A673 (cell line): Measurements from ENCODE around the gene RSPRY1. TPM values are rescaled to one million over a fixed set of nuclear protein-coding genes. Genes with fewer than 3 reads are reported as not detected.
A peak's percentile ranks its signal among the peaks of the same experiment; 100 is the strongest.

Source experiments
- BruUV-seq: library from RNA; stranded (reverse); fragments of 400-500 nt; replicated peaks from 2 replicates; lab custom pipeline; 2021; lab: Mats Ljungman, UMichigan
- CTCF ChIA-PET: fragments of 300-600 bp; sonication (Branson Sonifier 250); formaldehyde crosslinking; loops from one replicate; lab custom pipeline; 2022; ENCODE audit warnings: antibody characterized with exemption; lab: Charles Lee
- POLR2A ChIA-PET: fragments of 300-600 bp; sonication (Branson Sonifier 250); formaldehyde crosslinking; loops from one replicate; lab custom pipeline; 2022; ENCODE audit warnings: antibody characterized with exemption; ENCODE audit not compliant: low non-redundant PET; lab: Charles Lee
- DNase-seq: peaks from one replicate; pipeline ENCODE4 v3.0.0-alpha.2; 2015; ENCODE audit warnings: low spot score
- H3K27ac ChIP-seq: fragments of 200-600 bp; sonication (generic); 2 replicates; pipeline ENCODE4 v1.5.1; 2016; ENCODE audit warnings: mixed run types, low read depth, mild to moderate bottlenecking, mixed read lengths, antibody characterized with exemption, low read length; ENCODE audit not compliant: poor library complexity, severe bottlenecking
- H3K27me3 ChIP-seq: fragments of 200-600 bp; sonication (generic); replicated peaks from 2 replicates; pipeline ENCODE4 v1.6.1; 2017; ENCODE audit warnings: mixed run types, low read depth, mild to moderate bottlenecking, mixed read lengths, antibody characterized with exemption, low read length; ENCODE audit not compliant: insufficient read depth, poor library complexity
- H3K36me3 ChIP-seq: fragments of 200-600 bp; sonication (generic); 2 replicates; pipeline ENCODE4 v1.6.1; 2016; ENCODE audit warnings: mixed run types, mild to moderate bottlenecking, mixed read lengths, antibody characterized with exemption, low read length; ENCODE audit not compliant: insufficient read depth, poor library complexity, severe bottlenecking
- H3K4me1 ChIP-seq: fragments of 200-600 bp; sonication (generic); 2 replicates; pipeline ENCODE4 v1.6.1; 2017; ENCODE audit warnings: mixed run types, mild to moderate bottlenecking, mixed read lengths, antibody characterized with exemption, low read length; ENCODE audit not compliant: insufficient read depth, poor library complexity, severe bottlenecking
- H3K4me3 ChIP-seq: fragments of 200-600 bp; sonication (generic); 2 replicates; pipeline ENCODE4 v1.5.1; 2016; ENCODE audit warnings: low read depth, mixed run types, mild to moderate bottlenecking, mixed read lengths, low read length; ENCODE audit not compliant: poor library complexity, severe bottlenecking
- H3K9me3 ChIP-seq: fragments of 200-600 bp; sonication (generic); 2 replicates; pipeline ENCODE4 v1.6.1; 2016; ENCODE audit warnings: mixed run types, low read depth, mild to moderate bottlenecking, mixed read lengths, antibody characterized with exemption, low read length; ENCODE audit not compliant: poor library complexity, severe bottlenecking
- CTCF ChIP-seq: fragments of 300-800, 200-600 bp; sonication (generic); conservative IDR thresholded peaks from 2 replicates; pipeline ENCODE4 v1.5.1; 2017; ENCODE audit warnings: low read depth, mild to moderate bottlenecking, antibody characterized with exemption, low read length, moderate library complexity, mixed read lengths
- EZH2 ChIP-seq: fragments of 200-600 bp; sonication (generic); IDR thresholded peaks from 2 replicates; pipeline ENCODE4 v1.6.1; 2017; ENCODE audit warnings: borderline replicate concordance, low read depth, mild to moderate bottlenecking, mixed read lengths, antibody characterized with exemption, low read length; ENCODE audit not compliant: poor library complexity, severe bottlenecking
- intact Hi-C: fragments of 100-400 bp; cut with micrococcal nuclease; formaldehyde crosslinking; loops from one replicate; pipeline ENCODE4 v1.10.0; 2022; ENCODE audit not compliant: unreplicated experiment
- total RNA-seq: library from RNA; stranded (reverse); gene quantifications from 2 replicates; pipeline ENCODE4 v1.2.3, GENCODE V29; 2021

The RSPRY1 gene
- total RNA-seq, 1 experiment from 2014 or later = 45.6 TPM

GRCh38 chr16:57192146-57192545 lies 6.0 kb downstream of the RSPRY1 start:
- intact Hi-C loops = no loop called here
- CTCF ChIA-PET = no interaction called here

GRCh38 chr16:57192720-57193486 lies 6.8 kb downstream of the RSPRY1 start:
- Histone ChIP-seq H3K27me3 (no peaks in the 10 kb centered on the region), H3K4me1 (peaks cover 28% of the 10 kb centered on the region), H3K4me3 (no peak overlapping the region), H3K36me3 (peaks cover 3% of the 10 kb centered on the region), H3K9me3 (no peaks in the 10 kb centered on the region), H3K27ac (no peak overlapping the region)
- no peak for TF ChIP-seq EZH2
- TF ChIP-seq CTCF = no peak
- intact Hi-C loops = no loop called here
- DNase-seq = no peak
- BruUV-seq = no TSS peak
- CTCF ChIA-PET = no interaction called here
- POLR2A ChIA-PET = interaction anchor here (0.6 kb wide), 1 partner anchor 70 kb away, joined by 9 read pairs; no protein-coding TSS in a partner anchor

More at GRCh38 chr16:57192146-57192545, 6.0 kb downstream of the RSPRY1 start:
- TF ChIP-seq EZH2 (no peak), CTCF (no peak)
- H3K4me3 ChIP-seq = no peak overlapping the region
- H3K27ac ChIP-seq = no peak overlapping the region
- peaks cover 3% of the 10 kb centered on the region for H3K36me3 ChIP-seq
- H3K9me3 ChIP-seq = no peaks in the 10 kb centered on the region
- H3K27me3 ChIP-seq = no peaks in the 10 kb centered on the region
- H3K4me1 ChIP-seq = peaks cover 28% of the 10 kb centered on the region
- no TSS peak for BruUV-seq
- DNase-seq = no peak
- POLR2A ChIA-PET = interaction anchor here (0.6 kb wide), 1 partner anchor 69 kb away, joined by 9 read pairs; no protein-coding TSS in a partner anchor

- no peaks in the 10 kb centered on the region for H3K27me3 ChIP-seq
- no TSS peak for BruUV-seq
- intact Hi-C loops = no loop called here
- peaks cover 2% of the 10 kb centered on the region for H3K36me3 ChIP-seq
- ChIA-PET CTCF (no interaction called here), POLR2A (no interaction called here)
- peak; percentile 22 for DNase-seq
- TF ChIP-seq EZH2 (no peak), CTCF (no peak)
- H3K27ac ChIP-seq = no peak overlapping the region
- peaks cover 28% of the 10 kb centered on the region for H3K4me1 ChIP-seq
- no peaks in the 10 kb centered on the region for H3K9me3 ChIP-seq
- no peak overlapping the region for H3K4me3 ChIP-seq
Observed at GRCh38 chr16:57194512-57194911, 8.4 kb downstream of the RSPRY1 start.
